ENCODE measurements around the gene CCR2.

CCR2 gene

GRCh38 chr3:46354984-46355383 lies 1.1 kb downstream of the CCR2 start:
- no peak for DNase-seq (ENCODE audit: low read depth, low spot score)

GRCh38 chr3:46356276-46356675 lies 2.4 kb downstream of the CCR2 start:
- DNase-seq (ENCODE audit: low read depth, low spot score) = no peak

GRCh38 chr3:46356909-46357308 lies 3.0 kb downstream of the CCR2 start:
- no peak for DNase-seq (ENCODE audit: low read depth, low spot score)

GRCh38 chr3:46358466-46358865 lies 4.6 kb downstream of the CCR2 start:
- no peak for DNase-seq (ENCODE audit: low read depth, low spot score)

- no peak for DNase-seq (ENCODE audit: low read depth, low spot score)
Measured at GRCh38 chr3:46359733-46360493, 6.0 kb downstream of the CCR2 start.

GRCh38 chr3:46360907-46361306 lies 7.0 kb downstream of the CCR2 start:
- no peak for DNase-seq (ENCODE audit: low read depth, low spot score)

- DNase-seq (ENCODE audit: low read depth, low spot score) = no peak
Measured at GRCh38 chr3:46361408-46362283, 7.7 kb downstream of the CCR2 start.

GRCh38 chr3:46365041-46365440 lies 11.1 kb downstream of the CCR2 start:
- DNase-seq (ENCODE audit: low read depth, low spot score) = no peak

GRCh38 chr3:46365737-46366524 lies 12.0 kb downstream of the CCR2 start:
- DNase-seq (ENCODE audit: low read depth, low spot score) = no peak

GRCh38 chr3:46367811-46368210 lies 13.9 kb downstream of the CCR2 start:
- no peak for DNase-seq (ENCODE audit: low read depth, low spot score)

GRCh38 chr3:46368569-46368968 lies 14.7 kb downstream of the CCR2 start:
- peak; percentile 35 for DNase-seq (ENCODE audit: low read depth, low spot score)

GRCh38 chr3:46369151-46369550 lies 15.2 kb downstream of the CCR2 start:
- no peak for DNase-seq (ENCODE audit: low read depth, low spot score)

GRCh38 chr3:46369675-46370132 lies 15.8 kb downstream of the CCR2 start:
- no peak for DNase-seq (ENCODE audit: low read depth, low spot score)

- no peak for DNase-seq (ENCODE audit: low read depth, low spot score)
Measured at GRCh38 chr3:46370839-46371518, 17.1 kb downstream of the CCR2 start, which contains the start of gene CCR5. Gene CCR5 (plus strand): TSS chr3:46370946. CDS start chr3:46372903, 1,957 bp downstream.

- no peak for DNase-seq (ENCODE audit: low read depth, low spot score)
Measured at GRCh38 chr3:46371519-46372340, 17.8 kb downstream of the CCR2 start.

GRCh38 chr3:46372492-46373359 lies 18.8 kb downstream of the CCR2 start:
- DNase-seq (ENCODE audit: low read depth, low spot score) = no peak

GRCh38 chr3:46374755-46375154 lies 20.8 kb downstream of the CCR2 start:
- DNase-seq (ENCODE audit: low read depth, low spot score) = no peak

GRCh38 chr3:46375218-46375617 lies 21.3 kb downstream of the CCR2 start:
- DNase-seq (ENCODE audit: low read depth, low spot score) = no peak

- DNase-seq (ENCODE audit: low read depth, low spot score) = no peak
Measured at GRCh38 chr3:46375814-46376213, 21.9 kb downstream of the CCR2 start.

Data from iPS DF 19.7 (cell line).